PC-9 (cell line): ENCODE data around the gene RAB20.

Source experiments
- CTCF ChIP-seq: fragments of 200-600 bp; sonication (generic); conservative IDR thresholded peaks from 2 replicates; pipeline ENCODE4 v1.6.1; 2017; ENCODE audit warnings: mixed run types, antibody characterized with exemption, mild to moderate bottlenecking, moderate library complexity
- EZH2 ChIP-seq: fragments of 200-600 bp; sonication (generic); IDR thresholded peaks from 2 replicates; pipeline ENCODE4 v1.8.0; 2017; ENCODE audit warnings: antibody characterized with exemption, low read depth

GRCh38 chr13:110541526-110541920 lies 20.0 kb downstream of the RAB20 start:
- TF ChIP-seq CTCF (no peak), EZH2 (no peak)
